Fibroblast of mammary gland (primary cell): ENCODE results near the gene TMED4.

Source experiments
- DNase-seq: peaks from one replicate; pipeline ENCODE4 v3.0.0-alpha.2; 2010; ENCODE audit warnings: low read depth
- H3K4me3 ChIP-seq: 2 replicates; pipeline ENCODE4 v1.5.1; 2011; ENCODE audit warnings: low read depth, mild to moderate bottlenecking, low read length, moderate library complexity; ENCODE audit not compliant: control insufficient read depth
- TF ChIP-seq, protein P1 (sequence below): conservative IDR thresholded peaks from 2 replicates; pipeline ENCODE4 v1.5.1; 2011; ENCODE audit warnings: low read depth, low read length, inconsistent platforms; ENCODE audit not compliant: control insufficient read depth, insufficient read depth

Gene TMED4

DNA sequence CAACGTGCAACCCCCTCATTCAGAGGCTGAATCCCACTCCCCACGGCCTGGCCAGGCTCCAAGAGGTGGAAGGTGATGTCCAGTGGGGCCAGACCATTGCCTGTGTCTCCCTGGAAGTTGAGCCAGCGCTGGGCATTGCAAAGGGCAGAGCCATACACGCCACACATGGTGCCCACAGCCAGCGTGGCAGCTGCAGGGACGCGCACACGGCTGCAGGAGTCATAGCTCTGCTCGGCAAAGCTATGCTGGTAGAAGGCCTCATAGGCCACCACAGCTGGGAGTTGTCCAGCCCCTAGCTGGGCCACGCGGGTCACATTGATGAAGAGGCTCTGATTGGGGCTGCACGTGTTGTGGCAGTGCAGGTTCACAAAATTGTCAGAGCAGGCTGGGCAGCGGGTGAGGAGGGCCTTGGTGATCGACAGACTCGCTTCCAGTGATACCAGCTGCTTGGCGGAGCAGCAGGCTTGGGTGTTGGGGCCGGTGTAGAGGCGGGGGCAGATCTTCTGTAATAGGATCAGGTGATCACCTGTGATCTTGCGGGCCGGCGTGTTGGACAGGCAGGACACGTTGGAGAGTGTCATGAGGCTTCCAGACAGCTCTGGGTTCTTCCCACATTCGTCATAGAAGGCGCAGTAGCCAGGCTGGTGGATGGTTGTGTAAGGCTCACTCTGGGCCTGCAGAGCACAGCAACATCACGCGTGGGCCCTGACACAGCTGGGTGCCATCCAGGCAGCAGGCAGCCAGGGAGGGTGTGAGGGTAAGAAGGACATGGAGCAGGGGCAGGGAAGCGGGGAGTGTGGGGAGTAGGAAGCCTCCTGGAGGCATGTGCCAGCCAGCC lies 42.1 kb downstream of the TMED4 start:
- TF ChIP-seq, protein P1, sequence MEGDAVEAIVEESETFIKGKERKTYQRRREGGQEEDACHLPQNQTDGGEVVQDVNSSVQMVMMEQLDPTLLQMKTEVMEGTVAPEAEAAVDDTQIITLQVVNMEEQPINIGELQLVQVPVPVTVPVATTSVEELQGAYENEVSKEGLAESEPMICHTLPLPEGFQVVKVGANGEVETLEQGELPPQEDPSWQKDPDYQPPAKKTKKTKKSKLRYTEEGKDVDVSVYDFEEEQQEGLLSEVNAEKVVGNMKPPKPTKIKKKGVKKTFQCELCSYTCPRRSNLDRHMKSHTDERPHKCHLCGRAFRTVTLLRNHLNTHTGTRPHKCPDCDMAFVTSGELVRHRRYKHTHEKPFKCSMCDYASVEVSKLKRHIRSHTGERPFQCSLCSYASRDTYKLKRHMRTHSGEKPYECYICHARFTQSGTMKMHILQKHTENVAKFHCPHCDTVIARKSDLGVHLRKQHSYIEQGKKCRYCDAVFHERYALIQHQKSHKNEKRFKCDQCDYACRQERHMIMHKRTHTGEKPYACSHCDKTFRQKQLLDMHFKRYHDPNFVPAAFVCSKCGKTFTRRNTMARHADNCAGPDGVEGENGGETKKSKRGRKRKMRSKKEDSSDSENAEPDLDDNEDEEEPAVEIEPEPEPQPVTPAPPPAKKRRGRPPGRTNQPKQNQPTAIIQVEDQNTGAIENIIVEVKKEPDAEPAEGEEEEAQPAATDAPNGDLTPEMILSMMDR = no peak
- DNase-seq = no peak
- H3K4me3 ChIP-seq = no peak overlapping the region

DNA sequence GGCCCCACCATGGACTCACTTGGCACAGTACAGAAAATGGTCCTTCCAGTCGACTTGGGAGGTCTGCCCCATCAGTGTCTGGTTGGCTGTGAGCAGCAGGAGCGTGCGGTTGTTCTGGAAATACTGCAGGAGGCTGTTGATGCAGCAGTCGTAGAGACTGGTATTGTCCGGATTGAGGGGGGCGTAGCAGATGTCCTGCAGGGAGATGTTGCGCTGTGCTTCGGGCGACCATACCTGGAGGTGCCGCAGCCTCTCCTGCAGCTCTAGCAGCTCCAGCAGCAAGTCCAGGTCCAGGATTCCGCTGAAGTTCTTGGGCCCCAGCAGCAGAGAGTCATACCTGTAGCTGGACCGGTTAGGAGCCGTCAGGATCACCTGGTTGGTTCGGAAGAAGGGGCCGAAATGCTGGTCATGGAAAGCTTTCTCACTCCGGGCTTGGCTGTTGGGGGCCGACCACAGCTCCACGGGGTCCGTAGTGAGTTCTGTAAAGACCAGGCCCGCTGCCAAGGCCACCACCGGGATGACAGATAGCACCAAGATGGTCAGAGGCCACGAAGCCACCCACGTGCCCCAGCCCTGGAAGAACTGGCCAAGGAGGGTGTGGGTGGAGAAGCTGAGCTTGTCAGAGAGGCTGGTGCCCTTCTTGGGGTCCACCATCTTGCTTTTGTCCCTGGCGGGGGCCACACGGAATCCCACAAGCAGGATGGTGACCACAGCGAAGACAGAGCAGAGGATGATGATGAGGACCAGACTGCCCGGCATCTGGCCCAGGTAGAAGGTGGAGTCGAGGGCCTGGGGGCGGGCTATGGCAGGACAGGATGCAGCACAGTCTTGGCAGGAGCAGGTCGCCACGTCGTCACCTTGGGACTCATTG lies 43.0 kb downstream of the TMED4 start:
- no peak overlapping the region for H3K4me3 ChIP-seq
- TF ChIP-seq, protein P1 = no peak
- DNase-seq = no peak

DNA sequence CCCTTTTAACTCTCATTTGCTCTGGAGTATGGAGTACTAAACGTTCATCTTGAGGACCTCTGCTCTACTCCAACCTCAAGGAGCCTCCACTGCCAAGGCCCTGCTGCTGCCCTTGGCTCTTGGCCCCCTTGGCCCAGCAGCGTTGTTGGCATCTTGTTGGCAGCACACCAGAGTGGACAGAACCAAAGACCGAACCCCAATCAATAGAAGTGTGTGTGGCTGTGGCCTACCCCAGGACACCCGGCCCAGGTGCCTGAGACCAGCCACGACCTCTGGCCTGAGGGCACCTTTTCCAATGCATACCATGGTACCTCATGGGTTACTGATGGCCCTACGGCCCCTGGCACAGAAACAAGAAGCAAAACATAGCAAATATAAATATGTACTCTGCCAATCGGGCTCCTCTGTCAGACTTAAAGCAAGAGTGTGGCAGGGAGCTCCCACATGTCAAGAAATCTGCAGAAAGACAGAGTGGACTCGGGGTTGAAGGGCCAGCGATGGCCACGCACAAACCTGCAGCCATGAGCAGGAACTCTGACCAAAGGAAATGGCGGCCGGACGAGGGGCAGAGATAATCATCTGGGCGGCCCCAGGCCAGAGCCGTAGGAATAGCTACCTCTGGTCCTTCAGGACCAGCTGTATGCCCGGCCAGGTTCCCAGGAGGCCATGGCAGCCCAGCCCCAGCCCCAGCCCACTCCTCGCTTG lies 43.8 kb downstream of the TMED4 start:
- TF ChIP-seq, protein P1 = no peak
- DNase-seq = no peak
- no peak overlapping the region for H3K4me3 ChIP-seq

DNA sequence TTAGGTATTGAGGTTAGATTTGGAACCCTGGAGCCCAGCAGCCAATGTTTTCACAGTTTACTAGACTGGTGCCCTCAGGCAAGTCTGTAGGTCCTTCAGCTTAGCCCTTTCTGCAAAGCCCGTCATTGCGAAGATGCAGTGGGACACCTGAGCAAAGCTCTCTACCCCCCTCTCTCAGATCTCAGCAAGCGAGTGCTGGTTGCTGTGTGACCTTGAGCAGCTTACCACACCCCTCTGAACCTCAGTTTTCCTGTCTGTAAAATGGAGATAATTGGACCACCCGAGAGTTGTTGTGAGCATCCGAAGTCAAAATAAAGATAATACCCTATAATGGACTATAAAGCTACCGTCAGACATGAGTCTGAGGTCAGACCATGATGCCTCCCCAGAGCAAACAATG lies 44.6 kb downstream of the TMED4 start:
- no peak for DNase-seq
- TF ChIP-seq, protein P1 = no peak
- H3K4me3 ChIP-seq = no peak overlapping the region

DNA sequence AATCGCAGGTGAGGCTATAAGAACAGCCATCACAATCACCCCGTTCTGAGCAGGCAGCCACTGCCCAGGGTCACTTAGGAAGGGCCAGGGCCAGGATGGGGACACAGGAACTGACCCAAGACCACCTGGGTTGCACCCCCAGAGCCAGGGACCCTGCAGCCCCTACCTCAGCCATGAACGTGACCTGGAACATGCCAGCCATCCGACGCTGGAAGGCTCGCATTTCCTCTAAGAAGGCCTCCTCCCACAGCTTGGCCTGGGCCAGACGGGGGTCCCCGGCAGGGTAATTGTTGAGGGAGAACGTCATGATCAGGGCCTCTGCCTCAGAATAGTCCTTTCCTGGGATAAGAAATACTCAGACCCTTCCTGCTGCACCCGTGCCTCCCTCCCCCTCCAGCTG lies 45.9 kb downstream of the TMED4 start:
- TF ChIP-seq, protein P1 = no peak
- no peak for DNase-seq
- no peak overlapping the region for H3K4me3 ChIP-seq

- no peak for DNase-seq
- no peak overlapping the region for H3K4me3 ChIP-seq
- TF ChIP-seq, protein P1 = no peak
These were observed 46.5 kb downstream of the TMED4 start for GRCh38 chr7:44535348-44536064.
